GM20000 (cell line): Measurements from ENCODE around the gene RARRES1.

Experiments
- DNase-seq: peaks from one replicate; pipeline ENCODE4 v3.0.0; 2012; ENCODE audit warnings: low spot score
- TF ChIP-seq, protein P1 (sequence below): IDR thresholded peaks from 2 replicates; pipeline ENCODE4 v1.5.1; 2012; ENCODE audit warnings: mild to moderate bottlenecking, control low read depth; ENCODE audit errors: extremely low read depth, missing control alignments

RARRES1 gene

GRCh38 chr3:158733656-158734055 lies 1.4 kb upstream of the RARRES1 start:
- DNase-seq: no peak
- TF ChIP-seq, protein P1, sequence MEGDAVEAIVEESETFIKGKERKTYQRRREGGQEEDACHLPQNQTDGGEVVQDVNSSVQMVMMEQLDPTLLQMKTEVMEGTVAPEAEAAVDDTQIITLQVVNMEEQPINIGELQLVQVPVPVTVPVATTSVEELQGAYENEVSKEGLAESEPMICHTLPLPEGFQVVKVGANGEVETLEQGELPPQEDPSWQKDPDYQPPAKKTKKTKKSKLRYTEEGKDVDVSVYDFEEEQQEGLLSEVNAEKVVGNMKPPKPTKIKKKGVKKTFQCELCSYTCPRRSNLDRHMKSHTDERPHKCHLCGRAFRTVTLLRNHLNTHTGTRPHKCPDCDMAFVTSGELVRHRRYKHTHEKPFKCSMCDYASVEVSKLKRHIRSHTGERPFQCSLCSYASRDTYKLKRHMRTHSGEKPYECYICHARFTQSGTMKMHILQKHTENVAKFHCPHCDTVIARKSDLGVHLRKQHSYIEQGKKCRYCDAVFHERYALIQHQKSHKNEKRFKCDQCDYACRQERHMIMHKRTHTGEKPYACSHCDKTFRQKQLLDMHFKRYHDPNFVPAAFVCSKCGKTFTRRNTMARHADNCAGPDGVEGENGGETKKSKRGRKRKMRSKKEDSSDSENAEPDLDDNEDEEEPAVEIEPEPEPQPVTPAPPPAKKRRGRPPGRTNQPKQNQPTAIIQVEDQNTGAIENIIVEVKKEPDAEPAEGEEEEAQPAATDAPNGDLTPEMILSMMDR: no peak

DNA sequence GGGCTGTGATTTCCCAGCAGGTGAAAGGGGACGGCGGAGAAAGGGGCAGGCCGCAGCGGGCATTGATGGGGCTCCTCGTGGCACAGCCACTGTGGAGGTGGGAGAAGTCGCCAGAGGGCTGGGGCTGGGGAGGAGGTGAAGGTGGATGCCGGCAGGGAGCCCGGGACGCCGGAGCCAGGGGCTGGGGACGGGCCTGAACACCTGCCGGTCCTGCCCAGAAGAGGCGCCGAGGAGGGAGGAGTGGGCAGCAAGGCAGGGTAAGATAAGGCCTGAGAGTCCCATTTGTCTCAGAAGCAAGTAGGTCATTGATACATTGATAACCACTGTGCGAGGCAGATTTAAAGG lies 571 bp upstream of the RARRES1 start:
- no peak for DNase-seq
- TF ChIP-seq, protein P1: no peak

DNA sequence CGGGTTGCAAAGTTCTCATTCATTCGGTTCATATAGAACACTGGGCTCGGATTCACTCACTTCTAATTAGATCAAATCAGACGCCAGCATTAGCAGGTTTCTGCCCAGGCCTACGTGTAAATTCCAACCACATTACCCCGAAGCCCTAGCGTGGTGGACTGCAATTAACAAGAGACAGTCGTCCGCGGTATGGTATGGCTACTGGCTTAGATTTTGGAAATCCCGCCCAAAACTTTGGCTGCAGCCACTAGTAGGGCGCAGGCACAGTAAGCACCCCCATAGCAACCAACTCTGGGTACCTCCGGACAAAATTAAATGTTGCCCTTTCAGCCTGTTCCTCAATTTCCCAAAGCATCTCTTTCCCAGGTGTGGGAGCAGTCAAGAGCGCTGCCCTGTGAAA lies 771 bp downstream of the RARRES1 start:
- TF ChIP-seq, protein P1: no peak
- DNase-seq: no peak

DNA sequence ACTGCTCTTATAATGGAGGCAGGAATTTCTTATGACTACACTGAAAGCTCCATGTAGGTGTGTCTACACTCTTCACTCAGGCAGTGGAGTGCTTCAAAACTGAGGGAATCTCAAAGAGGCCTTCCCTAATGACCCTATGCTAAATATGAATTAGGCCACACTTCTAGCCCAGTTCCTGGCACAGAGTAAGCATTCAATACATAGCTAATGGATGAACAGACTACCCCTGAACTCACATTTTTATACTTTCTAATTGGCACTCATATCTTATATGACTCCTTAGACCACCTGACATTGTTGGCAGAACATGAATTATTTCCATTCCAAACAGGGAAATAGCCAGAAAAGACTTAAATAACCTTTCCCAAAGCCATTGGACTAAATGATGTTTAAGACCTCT lies 3.4 kb downstream of the RARRES1 start:
- no peak for DNase-seq
- TF ChIP-seq, protein P1: no peak

DNA sequence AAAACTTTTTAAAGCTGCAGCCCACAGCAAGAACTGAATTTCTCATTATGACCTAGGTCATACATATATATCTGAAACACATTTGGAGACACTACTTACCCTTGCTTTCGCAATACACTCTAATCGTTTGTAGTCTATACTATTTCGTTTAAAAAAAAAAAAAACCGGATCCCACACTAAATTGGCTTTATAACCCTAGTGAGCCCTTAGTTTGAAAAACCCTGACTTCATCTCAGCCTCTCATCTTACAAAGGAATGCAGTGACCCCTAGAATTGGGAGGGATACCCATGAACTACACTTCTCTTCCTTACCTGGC lies 4.2 kb downstream of the RARRES1 start:
- TF ChIP-seq, protein P1: no peak

DNA sequence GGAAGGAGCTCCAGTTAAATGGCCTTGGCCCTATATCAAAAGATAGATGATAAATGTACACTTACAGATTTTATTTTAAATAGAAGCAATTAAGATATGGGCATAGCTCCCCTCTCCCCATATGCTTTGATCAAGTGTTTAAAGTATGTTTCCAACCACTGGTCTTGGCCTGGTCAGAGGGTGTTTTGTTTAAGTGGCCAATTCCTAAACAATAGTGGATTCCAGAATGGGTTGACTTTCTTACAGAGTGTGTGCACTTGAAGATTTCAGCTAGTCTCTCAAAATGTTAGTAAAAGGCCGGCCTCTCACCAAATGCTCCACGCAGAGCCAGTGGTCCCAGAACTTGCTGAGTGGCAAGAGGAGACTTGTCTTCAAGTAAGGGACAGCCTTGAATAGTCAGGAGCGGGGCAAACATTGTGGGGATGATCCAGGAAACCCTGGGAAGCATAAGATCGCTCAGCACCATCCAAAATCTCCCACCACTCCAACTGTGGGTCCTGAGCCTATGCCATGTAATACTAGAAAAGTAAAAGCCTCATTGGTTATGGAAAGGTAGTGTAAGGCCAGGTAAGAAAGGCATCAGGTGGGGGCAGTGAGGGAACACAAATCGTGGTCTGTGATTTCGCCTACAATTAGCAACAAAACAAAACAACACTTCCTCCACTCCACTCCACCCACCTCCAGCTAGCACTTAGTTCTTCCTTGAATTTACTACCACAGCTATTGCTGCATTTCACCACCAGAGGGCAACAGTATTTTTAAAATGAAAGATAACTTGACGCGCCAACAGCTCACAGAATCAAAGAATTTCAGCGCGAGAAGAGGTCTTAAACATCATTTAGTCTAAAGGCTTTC lies 4.8 kb downstream of the RARRES1 start:
- DNase-seq: peak; percentile 85
- TF ChIP-seq, protein P1: peak; percentile 78

More for the DNA sequence above, 4.2 kb downstream of the RARRES1 start:
- DNase-seq: no peak

DNA sequence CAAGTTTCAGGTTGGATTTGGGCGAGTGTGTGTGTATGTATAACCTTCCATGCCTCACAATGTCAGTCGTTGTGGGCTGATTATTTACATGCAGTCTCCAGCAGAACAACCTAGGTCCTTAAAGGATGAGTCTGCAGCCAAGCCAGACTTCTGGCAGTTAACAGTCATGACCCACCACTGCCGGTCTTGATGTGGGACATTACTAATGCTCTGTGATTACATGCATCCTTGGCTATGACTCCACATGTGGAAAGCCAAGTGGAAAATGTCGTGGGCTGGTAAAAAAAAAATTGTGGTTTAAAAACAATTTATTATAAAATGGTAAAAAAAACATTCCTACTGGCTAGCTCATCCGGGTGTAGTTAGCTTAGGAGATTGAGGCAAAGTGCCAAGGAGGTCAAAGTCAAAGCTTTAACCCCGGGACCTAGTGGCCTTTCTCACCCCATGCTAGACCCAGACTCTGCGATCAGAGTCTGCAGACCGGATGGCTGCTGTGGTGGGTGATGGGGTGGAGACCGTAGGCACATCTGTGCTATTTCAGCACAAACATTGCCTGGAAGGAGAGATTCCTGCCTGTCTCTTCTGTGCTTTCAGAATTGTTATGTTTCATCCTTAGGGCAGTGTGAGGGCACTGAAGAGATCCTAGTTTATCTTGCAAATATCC lies 6.8 kb downstream of the RARRES1 start:
- TF ChIP-seq, protein P1: no peak
- no peak for DNase-seq
